NCI-H2107 (cell line): ENCODE data around the gene OR10H3.
"Not testable (repeated sequence)": the region's sequence is repeated elsewhere in the genome, so short reads cannot be mapped to it uniquely, and the experiment has no call there.

Experiments used
- DNase-seq: peaks from one replicate; lab custom pipeline; 2025; lab: John Stamatoyannopoulos, UW

The OR10H3 gene, protein sequence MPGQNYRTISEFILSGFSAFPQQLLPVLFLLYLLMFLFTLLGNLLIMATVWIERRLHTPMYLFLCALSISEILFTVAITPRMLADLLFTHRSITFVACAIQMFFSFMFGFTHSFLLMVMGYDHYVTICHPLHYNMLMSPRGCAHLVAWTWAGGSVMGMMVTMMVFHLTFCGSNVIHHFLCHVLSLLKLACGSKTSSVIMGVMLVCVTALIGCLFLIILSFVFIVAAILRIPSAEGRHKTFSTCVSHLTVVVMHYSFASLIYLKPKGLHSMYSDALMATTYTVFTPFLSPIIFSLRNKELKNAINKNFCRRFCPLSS

DNA sequence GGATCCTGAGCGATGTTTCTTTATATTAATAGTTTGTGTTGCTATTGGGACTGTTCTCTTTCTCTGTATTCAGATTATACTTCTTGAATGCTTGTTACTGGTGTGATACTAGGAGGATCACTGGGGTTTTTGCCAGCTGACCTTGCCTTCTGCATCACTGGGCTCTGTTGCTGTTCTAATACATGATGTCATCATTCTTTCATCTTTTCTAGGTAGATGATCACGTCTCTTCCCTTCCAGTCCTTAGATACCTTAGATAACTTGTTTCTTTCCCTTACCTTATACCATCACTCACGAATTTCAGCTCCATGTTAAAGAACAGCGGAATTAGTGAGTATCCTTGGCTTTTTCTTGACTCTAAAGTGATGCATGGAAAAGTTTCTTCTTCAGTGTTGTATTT lies at the start of gene OR10H3:
OR10H3 (plus strand) TSS at position 264 of the 400 bp plus-strand sequence. CDS start 3,408 bp downstream, outside the sequence.
- no peak for DNase-seq

DNA sequence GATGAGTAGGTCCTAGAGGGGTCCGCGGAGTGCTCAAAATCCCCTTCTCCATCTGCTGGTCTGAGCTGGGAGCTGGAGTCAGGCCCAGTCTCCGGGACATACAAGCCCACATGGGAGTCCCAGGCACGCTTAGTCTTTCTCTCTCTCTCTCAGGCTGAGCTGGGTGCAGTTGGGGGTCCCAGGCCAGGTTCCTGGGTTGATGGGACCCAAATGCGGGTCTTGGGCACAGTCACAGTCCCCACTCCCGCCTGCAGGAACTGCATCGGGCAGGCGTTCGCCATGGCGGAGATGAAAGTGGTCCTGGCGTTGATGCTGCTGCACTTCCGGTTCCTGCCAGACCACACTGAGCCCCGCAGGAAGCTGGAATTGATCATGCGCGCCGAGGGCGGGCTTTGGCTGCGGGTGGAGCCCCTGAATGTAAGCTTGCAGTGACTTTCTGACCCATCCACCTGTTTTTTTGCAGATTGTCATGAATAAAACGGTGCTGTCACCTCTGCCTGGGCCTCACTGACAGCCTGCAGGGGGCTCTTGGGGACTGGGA lies 41.1 kb upstream of the OR10H3 start:
- DNase-seq: no peak

DNA sequence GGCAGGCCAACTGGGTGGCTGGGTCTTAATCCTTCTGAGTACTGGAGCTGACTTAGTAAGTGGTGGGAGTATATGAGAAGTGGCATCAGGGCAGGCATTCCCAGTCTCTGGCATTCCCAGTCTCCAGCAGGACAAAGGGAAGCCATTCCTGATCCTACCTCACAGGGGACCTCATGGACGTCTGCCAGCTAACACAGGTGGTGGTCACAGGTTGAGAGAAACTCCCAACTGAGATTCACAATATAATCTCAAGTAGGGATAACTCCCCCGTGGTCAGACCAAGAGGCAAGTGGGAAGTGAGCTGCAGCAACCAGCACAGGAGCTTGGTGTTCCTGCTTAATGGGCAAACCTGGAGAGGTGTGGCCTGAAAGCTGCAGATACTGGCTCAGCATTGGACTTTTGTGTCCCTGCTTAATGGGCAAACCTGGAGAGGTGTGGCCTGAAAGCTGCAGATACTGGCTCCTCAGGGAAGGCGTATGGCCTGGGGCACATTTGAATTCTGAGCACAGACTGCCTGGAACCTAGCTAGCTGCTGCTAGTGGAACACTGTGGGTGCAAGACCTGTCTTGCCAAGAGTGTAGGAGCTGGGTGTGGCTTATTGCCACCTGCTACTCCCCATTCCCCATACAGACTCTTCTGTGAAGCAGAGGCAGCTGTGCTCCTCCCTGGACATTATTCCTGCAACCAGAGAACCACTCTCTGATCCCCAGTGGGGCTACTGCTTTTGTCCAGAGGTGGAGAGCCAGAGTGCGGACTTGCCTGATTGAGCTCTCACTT lies 35.8 kb upstream of the OR10H3 start:
- DNase-seq: peak; percentile 59

DNA sequence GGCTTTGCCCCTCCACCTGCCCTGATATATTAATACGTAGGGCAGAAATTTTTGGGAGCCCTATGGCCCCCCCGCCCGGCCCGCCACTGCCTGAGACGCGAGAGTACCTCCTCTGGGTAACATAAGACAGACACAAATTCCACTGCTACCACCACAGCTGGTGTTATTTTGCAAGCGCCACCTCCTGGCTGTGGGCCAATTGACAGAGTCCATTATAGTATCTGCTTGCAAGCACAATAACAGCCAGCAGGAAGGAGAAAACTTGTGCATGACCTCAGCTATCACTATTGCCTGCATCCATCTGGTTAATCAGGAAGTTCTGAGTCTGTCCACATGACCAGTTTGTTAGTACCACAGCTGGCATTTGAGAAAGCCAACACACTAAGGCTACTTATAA lies 35.3 kb upstream of the OR10H3 start:
- DNase-seq: peak; percentile 82

DNA sequence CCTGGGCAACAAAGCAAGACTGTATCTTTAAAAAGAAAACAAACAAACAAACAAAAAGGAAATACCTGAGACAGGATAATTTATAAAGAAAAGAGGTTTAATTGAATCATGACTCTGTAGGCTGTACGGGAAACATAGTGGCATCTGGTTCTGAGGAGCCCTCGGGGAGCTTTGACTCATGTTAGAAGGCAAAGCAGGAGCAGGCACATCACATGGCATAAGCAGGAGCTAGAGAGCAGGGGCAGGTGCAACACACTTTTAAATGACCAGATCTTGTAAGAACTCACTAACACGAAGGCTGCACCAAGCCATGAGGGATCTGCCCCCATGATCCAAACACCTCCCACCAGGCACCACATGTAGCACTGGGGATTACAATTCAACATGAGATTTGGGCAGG lies 23.1 kb upstream of the OR10H3 start:
- DNase-seq: no peak

DNA sequence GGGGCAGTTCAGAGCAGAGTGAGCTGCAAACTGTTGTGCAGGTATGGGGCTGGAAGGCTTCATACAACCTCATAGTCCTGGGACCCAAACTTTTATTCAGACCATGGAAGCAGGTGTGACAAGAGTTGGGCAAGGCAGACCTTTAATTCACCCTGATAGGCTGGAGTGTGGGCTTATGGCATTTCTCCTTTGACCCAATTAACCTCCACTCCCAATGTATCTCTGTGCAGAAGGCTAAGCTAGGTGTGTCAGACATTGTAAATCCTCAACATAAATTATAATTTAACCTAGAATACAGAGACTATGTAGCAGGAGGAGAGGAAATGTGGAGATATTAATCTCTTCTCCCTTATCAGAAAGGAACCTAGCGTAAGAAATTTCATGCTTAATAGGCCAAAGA lies 22.1 kb upstream of the OR10H3 start:
- DNase-seq: no peak

DNA sequence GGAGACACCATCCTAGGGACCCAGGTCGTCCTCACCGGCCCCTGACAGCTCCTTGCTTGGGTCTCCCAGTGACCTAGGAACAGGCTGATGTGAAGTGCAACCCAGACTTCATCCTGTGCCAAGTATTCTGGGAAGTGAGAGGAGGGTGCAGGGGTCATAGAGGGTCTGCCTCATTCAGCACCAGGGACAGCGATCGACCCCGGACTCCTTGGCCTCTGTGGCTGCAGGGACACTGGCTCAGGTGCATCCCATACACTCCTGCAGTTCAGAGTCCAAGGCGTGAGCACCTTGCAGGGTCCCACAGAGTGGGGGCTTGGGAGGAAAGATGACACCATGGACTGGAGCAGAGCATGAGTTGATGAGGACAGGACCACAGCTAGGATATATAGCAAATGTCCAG lies 20.0 kb upstream of the OR10H3 start:
- DNase-seq: no peak

DNA sequence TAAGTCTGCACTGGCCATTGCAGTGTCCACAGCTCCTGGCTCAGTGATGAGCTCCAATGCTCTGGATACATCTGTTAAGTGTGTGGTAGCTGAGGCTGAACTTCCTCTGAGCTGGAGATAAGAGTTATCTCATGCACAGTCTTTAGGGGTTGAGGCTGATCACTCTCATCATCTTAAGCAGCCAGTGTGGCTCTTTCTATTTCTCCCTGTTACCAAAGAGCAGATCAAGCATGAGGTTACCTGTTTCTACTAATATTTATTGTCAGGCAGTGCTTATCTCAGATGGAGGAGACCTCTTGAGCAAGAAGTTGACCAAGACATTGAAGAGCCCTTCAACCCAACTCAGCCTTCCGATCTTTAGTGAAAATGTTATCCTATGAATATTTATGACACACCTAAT lies 16.5 kb upstream of the OR10H3 start:
- DNase-seq: no peak

DNA sequence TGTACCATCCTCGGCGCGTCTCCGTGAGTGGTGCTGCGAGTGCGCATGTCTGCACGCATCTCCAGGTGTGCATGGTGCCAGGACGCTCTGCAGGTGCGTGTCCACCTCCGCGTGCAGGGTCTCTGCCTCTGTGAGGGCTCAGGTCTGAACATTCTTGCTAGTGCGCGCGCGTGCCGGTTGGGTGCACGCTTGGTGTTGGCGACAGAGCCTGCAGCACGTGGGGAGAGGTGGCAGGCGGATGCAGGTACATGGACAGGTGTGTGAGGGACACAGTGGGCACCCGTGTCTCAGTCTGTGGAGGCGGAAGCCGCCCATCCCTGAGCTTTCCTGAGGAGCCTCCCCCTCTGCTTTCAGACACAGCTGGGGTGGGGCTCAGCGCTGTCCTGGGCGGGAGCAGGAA lies 14.8 kb upstream of the OR10H3 start:
- DNase-seq: no peak

DNA sequence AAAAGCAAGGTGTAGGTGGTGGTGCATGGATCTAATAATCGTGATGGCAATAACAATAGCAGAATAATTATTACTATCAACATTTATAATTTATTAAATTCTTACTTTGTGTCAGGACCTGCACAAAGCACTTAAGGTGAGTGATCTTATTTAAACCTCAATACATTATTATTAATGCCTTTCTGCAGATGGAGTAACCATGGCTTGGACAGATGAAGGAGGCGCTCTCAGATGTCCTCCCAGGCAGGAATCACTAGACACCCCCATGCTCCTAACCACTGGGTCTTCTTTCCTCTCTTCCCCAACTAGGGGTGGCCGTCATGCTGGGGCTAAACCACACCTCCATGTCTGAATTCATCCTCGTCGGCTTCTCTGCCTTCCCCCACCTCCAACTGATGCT lies 10.1 kb upstream of the OR10H3 start, which contains the start of gene OR10H2:
OR10H2 (plus strand) TSS at position 301 of the 400 bp plus-strand sequence; CDS start at position 321, 20 bp downstream.
- no peak for DNase-seq

DNA sequence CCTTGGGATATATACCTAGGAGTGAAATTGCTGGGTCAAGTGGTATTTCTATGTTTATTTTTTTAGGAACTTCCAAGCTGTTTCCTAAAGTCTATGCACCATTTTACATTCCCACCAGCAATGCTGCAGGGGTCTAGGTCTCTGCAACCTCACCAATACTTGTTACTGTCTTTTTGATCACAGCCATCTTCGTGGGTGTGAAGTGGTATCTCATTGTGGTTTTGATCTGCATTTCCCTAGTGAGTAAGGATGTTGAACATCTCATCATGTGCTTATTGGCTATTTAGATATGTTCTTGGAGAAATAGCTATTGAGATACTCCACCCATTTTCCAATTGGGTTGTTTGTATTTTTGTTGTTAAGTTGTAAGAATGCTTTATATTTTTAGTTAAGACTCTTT lies 7.2 kb upstream of the OR10H3 start:
- DNase-seq: no peak

DNA sequence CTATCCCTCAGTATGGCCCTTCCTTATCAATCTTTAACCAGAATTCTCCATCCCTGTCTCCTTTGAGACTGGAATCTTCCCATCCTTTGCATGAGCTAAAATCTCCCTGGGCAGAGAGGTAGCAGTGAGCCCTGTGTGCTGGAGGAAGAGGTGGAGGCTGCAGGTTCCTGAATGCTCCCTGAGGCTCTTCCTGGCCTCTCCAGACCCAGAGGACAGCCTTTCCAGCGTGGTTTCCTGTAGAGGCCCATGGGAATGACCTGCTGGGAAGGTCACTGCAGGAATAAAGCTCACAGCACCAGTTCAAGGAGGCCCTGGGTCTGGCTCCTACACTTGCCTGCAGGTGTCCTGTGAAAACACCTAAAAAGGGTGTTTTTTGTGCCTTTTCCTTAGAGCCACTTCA lies 5.4 kb upstream of the OR10H3 start:
- DNase-seq: no peak

DNA sequence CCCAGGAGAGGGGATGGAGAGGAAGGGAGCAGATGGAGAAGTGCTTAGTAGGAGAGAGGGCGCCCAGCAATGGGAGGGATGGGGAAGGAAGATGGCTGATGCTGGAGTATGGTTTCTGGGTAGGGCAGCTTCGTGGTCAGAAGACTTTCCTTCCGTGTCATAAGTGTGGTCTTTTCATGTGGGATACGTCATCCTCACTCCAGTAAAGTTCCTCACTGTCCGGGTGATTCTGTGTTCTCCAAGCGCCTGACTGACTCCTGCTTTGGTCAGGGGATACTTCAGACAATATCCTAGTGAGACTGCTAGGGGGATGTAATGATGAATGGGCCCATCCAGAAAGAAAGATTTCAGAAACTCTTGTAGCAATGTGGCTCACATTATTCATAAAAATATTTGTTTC lies 3.9 kb upstream of the OR10H3 start:
- no peak for DNase-seq

DNA sequence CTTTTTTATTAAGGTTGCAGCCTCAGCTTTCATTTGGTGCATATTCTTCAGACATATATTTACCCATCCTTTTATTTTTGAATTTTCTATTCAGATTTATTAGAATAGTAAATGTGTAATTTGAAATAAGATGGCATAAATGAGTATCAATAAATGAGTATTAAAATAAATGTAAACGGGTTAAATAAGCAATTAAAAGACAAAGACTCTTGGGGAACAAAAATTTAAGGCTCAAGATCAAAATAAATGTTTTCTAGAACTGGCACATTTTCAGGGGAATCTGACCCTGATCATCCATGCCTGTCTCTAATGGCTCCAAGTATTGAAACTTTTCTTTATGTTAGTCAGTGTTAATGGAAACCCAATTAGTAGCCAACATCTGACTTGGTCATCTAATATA lies 3.0 kb downstream of the OR10H3 start:
- DNase-seq: no peak

DNA sequence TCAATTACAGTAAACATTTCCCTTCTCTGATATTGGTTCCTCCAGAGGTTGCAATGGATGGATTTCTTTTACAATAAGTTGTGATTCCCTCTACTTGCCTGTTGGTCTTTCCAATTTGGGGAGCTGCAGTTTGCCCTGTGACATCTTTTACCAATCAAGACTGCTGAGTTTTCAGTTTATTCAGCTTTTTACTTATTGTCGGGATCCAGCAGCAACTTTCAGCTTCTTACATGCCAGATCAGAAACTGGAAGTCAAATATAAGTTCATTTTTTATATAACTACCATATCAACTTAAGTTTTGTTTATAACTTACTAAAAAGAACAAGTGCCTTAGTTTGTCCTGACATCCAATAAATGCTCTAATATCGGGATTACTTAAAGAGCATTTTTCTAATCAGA lies 10.5 kb downstream of the OR10H3 start:
- DNase-seq: no peak

DNA sequence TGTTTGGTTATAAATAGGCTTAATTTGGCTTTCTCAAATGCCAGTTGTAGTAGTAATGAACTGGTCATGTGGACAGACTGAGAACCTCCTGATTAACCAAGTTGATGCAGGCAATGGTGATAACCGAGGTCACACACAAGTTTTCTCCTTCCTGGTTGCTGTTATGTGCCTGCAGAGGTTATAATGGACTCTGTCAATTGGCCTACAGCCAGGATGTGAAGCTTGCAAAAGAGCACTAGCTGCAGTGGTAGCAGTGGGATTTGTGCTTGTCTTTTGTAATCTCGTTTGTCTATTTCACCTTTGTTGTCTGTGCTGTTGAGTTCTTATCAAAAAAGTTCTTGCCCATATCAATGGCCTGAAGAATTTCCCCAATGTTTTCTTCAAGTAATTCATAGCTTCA lies 20.6 kb downstream of the OR10H3 start:
- no peak for DNase-seq

DNA sequence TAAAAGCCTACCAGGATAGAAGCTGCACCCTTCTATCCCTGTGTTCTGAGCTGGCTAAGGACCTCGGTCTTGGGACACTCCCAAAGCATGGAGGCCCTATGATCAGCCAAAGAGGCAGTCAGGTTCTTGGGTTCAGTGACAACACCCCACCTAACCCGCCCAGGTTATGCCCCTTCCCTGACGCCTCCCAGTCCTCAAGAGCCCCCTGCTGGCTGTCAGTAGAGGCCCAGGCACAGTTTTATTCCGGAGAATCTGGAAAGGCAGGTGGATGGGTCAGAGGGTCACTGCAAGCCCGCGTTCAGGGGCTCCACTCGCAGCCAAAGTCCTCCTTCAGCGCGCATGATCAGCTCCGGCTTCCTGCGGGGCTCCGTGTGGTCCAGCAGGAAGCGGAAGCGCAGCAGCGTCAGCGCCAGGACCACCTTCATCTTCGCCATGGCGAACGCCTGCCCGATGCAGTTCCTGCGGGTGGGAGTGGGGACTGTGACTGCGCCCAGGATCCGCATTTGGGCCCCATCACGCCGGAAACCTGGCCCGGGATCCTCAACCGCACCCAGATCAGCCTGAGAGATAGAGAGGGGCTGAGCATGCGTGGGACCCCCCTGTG lies 22.3 kb downstream of the OR10H3 start:
- DNase-seq: no peak

DNA sequence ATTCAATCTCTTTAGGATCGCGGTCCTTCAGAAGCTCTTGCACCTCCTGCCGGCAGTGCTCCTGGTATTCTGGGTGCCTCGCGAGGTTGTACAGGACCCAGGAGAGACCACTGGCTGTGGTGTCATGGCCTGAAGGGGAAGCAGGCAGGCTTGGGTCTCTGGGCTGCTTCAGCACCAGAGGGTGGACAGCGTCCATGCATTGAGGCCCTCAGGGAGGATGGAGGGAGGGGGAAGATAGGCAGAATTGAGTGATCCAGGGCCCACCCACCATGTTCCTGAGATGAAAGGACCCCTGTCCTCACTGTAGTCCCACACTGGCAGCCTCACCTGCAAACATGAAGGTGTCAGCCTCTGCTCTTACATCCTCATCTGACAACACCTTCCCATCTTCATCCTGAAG lies 31.8 kb downstream of the OR10H3 start:
- DNase-seq: no peak

DNA sequence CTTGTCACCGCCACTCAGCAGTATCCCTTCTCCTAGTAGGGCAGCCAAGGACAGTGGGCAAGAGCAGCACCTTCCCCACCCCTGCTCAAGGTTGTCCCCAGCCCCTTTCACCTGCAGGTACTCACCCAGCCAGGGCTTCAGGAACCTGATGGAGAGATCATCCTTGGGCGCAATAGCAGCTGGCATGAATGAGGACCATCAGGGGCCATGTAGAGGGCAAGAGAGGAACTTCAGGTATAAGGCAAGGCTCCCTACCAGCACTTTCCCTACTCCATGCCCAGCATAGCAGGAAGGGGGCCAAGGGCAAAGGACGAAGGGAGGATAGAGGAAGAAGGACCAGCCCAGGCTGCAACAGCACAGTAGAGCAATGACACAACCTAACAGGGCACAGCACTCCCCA lies 36.4 kb downstream of the OR10H3 start:
- DNase-seq: not testable (repeated sequence)

DNA sequence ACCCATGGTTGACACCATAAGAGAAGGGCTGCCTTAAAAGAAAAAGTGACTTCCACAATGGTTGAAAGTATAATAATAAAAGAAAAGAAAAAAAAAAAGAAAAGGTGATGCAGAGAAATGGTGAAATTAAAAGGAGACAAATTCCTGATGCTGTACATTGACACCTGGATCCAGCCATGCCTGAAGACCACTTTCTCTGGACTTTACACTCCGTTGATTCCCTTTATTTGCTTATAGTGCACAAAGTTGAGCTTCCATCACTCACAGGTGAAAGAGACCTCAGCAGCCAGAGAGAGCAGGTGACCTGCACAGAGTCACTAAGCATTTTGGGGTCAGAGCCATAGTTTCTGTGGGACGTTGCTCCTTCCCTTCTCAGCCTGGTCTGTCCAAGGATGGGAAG lies 37.5 kb downstream of the OR10H3 start:
- DNase-seq: no peak

DNA sequence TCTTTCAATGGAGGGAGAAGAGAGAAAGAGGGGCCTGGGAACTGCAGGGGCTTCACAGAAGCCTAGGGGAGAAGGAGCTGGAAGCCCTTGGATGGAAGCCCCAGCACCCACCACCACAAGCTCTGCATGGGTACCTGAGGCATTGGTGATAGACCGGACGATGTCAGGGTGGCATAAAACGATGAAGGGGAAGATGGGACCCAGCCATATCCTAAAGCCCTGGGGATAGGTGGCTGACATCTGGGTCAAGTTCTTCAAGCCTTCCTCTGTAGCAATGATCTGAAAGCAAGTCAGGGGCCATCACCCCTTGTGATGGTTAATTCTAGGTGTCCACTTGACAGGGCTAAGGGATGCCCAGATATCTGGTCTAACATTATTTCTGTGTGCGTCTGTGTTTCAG lies 38.5 kb downstream of the OR10H3 start:
- DNase-seq: no peak

DNA sequence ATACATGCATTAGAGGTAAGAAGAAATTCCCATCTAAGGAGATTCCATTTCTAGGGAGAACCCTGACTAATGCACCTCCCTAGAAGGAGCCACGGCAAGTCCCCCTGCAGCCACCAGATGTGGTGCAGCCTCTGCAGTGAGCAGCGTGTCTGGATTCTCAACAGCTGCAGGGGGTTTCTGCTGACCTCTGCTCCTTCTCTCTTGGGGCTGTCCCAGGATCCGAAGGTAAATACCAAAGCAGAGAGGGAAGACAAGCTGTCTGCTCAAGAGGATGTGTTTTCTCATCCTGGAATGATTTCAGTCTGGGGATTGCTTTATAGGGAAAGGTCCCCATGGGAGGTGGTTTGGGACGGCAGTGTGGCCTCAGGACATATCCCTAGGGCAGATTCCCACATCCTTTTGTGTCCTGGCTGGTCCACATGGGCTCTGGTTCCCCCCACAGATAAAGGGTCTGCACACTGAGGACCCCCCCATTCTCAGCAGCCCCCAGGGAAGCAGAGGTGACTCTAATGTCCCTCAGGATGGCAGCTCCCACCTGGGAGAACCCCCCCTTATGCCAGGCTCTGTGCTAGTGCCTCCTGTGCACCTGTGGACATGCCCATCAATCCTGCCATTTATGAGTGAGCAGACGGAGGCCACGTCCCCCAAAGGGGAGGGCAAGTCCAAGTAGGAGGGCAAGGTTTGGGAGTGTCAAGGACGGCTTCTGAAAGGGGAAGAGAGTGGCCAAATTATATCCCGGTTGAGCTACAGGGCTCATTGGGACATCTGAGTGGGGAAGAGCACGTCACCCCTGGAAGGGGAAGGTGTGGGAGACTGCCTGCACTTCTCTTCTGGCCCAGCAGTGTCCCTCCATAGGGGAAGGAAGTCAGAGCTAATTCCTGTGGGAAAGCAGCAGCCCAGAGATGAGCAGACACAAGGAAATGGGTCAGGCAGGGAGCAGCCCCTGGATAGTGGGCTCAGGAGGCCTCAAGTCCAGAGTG lies 39.5 kb downstream of the OR10H3 start:
- DNase-seq: no peak
